Keratinocyte (primary cell): ENCODE results near the gene PGBD4. TPM values are rescaled to one million over a fixed set of nuclear protein-coding genes. Genes with fewer than 3 reads are reported as not detected.

Source experiments
- DNase-seq: peaks from one replicate; pipeline ENCODE4 v3.0.0-alpha.2; 2011; ENCODE audit warnings: low read depth, missing footprints, low spot score
- FAIRE-seq: peaks from 2 replicates; lab custom pipeline; 2011; peaks lifted over from hg19 to GRCh38; lab: Jason Lieb, UNC
- H2AFZ ChIP-seq: 2 replicates; pipeline ENCODE4 v1.6.0; 2012; ENCODE audit warnings: low read length, control low read depth, inconsistent platforms; ENCODE audit not compliant: control insufficient read depth
- H3K27ac ChIP-seq: 2 replicates; pipeline ENCODE4 v1.5.1; 2011; ENCODE audit warnings: low read length; ENCODE audit not compliant: control insufficient read depth, insufficient read depth
- H3K27me3 ChIP-seq: 3 replicates; pipeline ENCODE4 v1.6.0; 2011; ENCODE audit warnings: low read length; ENCODE audit not compliant: control insufficient read depth, insufficient read depth; ENCODE audit errors: extremely low read depth
- H3K36me3 ChIP-seq, 2 experiments: 2 replicates in 1 of 2; 3 replicates in 1 of 2; pipeline ENCODE4 v1.5.1; 2011; ENCODE audit warnings: low read length in 2 of 2, mild to moderate bottlenecking in 1 of 2; ENCODE audit not compliant: control insufficient read depth in 2 of 2, insufficient read depth in 2 of 2; ENCODE audit errors: extremely low read depth in 1 of 2
- H3K4me1 ChIP-seq: 3 replicates; pipeline ENCODE4 v1.5.1; 2011; ENCODE audit warnings: low read length; ENCODE audit not compliant: control insufficient read depth, insufficient read depth; ENCODE audit errors: extremely low read depth
- H3K4me2 ChIP-seq: 3 replicates; pipeline ENCODE4 v1.6.0; 2011; ENCODE audit warnings: low read depth, low read length; ENCODE audit not compliant: control insufficient read depth, insufficient read depth; ENCODE audit errors: extremely low read depth
- H3K4me3 ChIP-seq, 3 experiments: fragments of 200-600 bp in 1 of 3; sonication (generic) in 1 of 3; 2 replicates in 2 of 3; 3 replicates in 1 of 3; pipeline ENCODE4 v1.5.1; 2011 to 2016; ENCODE audit warnings: low read length in 3 of 3, mild to moderate bottlenecking in 3 of 3, control low read depth in 2 of 3, inconsistent platforms in 1 of 3, low read depth in 1 of 3, mixed read lengths in 1 of 3, mixed run types in 1 of 3, moderate library complexity in 1 of 3; ENCODE audit not compliant: control insufficient read depth in 2 of 3, insufficient read depth in 2 of 3; ENCODE audit errors: extremely low read depth in 1 of 3
- H3K79me2 ChIP-seq: 2 replicates; pipeline ENCODE4 v1.6.0; 2012; ENCODE audit warnings: low read length; ENCODE audit not compliant: control insufficient read depth, insufficient read depth
- H3K9ac ChIP-seq: 3 replicates; pipeline ENCODE4 v1.6.0; 2011; ENCODE audit warnings: low read length; ENCODE audit not compliant: control insufficient read depth, insufficient read depth; ENCODE audit errors: extremely low read depth
- H3K9me1 ChIP-seq: 3 replicates; pipeline ENCODE4 v1.6.0; 2011; ENCODE audit warnings: low read length; ENCODE audit not compliant: control insufficient read depth, insufficient read depth; ENCODE audit errors: extremely low read depth
- H3K9me3 ChIP-seq: 2 replicates; pipeline ENCODE4 v1.5.1; 2012; ENCODE audit warnings: low read depth, low read length; ENCODE audit not compliant: control insufficient read depth
- H4K20me1 ChIP-seq: 3 replicates; pipeline ENCODE4 v1.6.0; 2011; ENCODE audit warnings: low read length; ENCODE audit not compliant: control insufficient read depth, insufficient read depth; ENCODE audit errors: extremely low read depth
- CTCF ChIP-seq, 3 experiments: IDR thresholded peaks in 1 of 3; conservative IDR thresholded peaks in 1 of 3; optimal IDR thresholded peaks in 1 of 3; 2 replicates in 2 of 3; 3 replicates in 1 of 3; pipeline versions ENCODE3 to v1.5.1; 2011; ENCODE audit warnings: low read length in 3 of 3, mild to moderate bottlenecking in 3 of 3, moderate library complexity in 2 of 3, control low read depth in 1 of 3, inconsistent platforms in 1 of 3; ENCODE audit not compliant: insufficient read depth in 2 of 3; ENCODE audit errors: extremely low read depth in 1 of 3
- EZH2 ChIP-seq: IDR thresholded peaks from one replicate; pipeline ENCODE4 v1.6.1; 2012; ENCODE audit warnings: inconsistent platforms, mild to moderate bottlenecking, low read length, moderate library complexity
- dilution Hi-C: fragments of 300-500 bp; cut with MboI; formaldehyde crosslinking; loops from one replicate; pipeline ENCODE4 v1.7.0; 2020; ENCODE audit warnings: low sequenced_read_pairs; ENCODE audit not compliant: extremely low pct_ligation_motif_present
- polyA minus RNA-seq, 3 experiments: library from RNA; depleted of rRNA, polyadenylated mRNA; stranded (reverse); fragments of >200 nt; gene quantifications; 1 replicate in 1 of 3; 2 replicates in 1 of 3; 3 replicates in 1 of 3; pipeline ENCODE4 v1.2.3, GENCODE V29; 2011
- polyA plus RNA-seq, 5 experiments: library from polyadenylated mRNA; depleted of rRNA in 3 of 5; stranded (reverse) in 3 of 5; stranded (forward) in 1 of 5; unstranded in 1 of 5; fragments of >200 nt; gene quantifications; 1 replicate in 1 of 5; 2 replicates in 3 of 5; 3 replicates in 1 of 5; pipeline versions ENCODE4 v1.2.1 to v1.2.3, GENCODE V29; 2011 to 2012; ENCODE audit warnings: missing spikeins in 2 of 5, low read depth in 1 of 5, low replicate concordance in 1 of 5

Gene PGBD4
- 1.1 to 2.7 TPM (median 2.3 TPM) in 3 replicates for polyA plus RNA-seq
- polyA plus RNA-seq (2011; ENCODE audit: low read depth) = 1.4 TPM
- polyA plus RNA-seq (2011; cell fraction: cytosol; rRNA removed) = 0.51 and 0.88 TPM in 2 replicates
- 4.6 and 5.0 TPM in 2 replicates for polyA plus RNA-seq (2011; cell fraction: nucleus; rRNA removed)
- polyA plus RNA-seq (2012; ENCODE audit: low replicate concordance) = 0.68 and 1.3 TPM in 2 replicates
- polyA minus RNA-seq = 0.39 to 1.9 TPM (median 1.6 TPM) in 3 replicates
- polyA minus RNA-seq (2011; cell fraction: cytosol; rRNA and poly(A)+ RNA removed) = 0.96 TPM
- 1.4 and 2.1 TPM in 2 replicates for polyA minus RNA-seq (2011; cell fraction: nucleus; rRNA and poly(A)+ RNA removed)

GRCh38 chr15:34101366-34102174, at the start of gene PGBD4, which contains the start of gene EMC7:
TSS of gene PGBD4 (plus strand) at chr15:34102083. CDS start at chr15:34102532, 449 bp downstream.
TSS of gene EMC7 (minus strand) at chr15:34101862. CDS start at chr15:34101839, 23 bp downstream.
- Histone ChIP-seq H3K4me1 (peaks cover 14% of the 10 kb centered on the region), H3K27me3 (no peaks in the 10 kb centered on the region), H3K9me1 (no peaks in the 10 kb centered on the region), H3K9me3 (no peaks in the 10 kb centered on the region), H3K9ac (peak within 1 kb of the TSS; percentile 82), H3K4me2 (peak within 1 kb of the TSS; percentile 93), H4K20me1 (no peaks in the 10 kb centered on the region), H3K36me3 (no peaks in the 10 kb centered on the region), H3K79me2 (peaks cover 43% of the 10 kb centered on the region), H3K4me3 (peak within 1 kb of the TSS; percentile 62 to 98 (median 94)), H3K27ac (peak within 1 kb of the TSS; percentile 95), H2AFZ (peak within 1 kb of the TSS; percentile 98)
- DNase-seq = peak; percentile 94
- dilution Hi-C loops = no loop called here
- TF ChIP-seq EZH2 (no peak), CTCF (optimal IDR thresholded peaks at IDR 0.05 in 1 of 3, IDR thresholded peaks at IDR 0.05 in 1 of 3, conservative IDR thresholded peaks at IDR 0.05 in 1 of 3; ENCODE audit: extremely low read depth in 1 of 3, insufficient read depth in 2 of 3, low read length in 3 of 3) (no peak)
- FAIRE-seq = peak; percentile 97

- H3K9ac ChIP-seq = no peak overlapping the region
- no peaks in the 10 kb centered on the region for H3K9me3 ChIP-seq
- no peaks in the 10 kb centered on the region for H4K20me1 ChIP-seq
- H2AFZ ChIP-seq = no peak overlapping the region
- H3K4me2 ChIP-seq = no peak overlapping the region
- TF ChIP-seq EZH2 (no peak), CTCF (optimal IDR thresholded peaks at IDR 0.05 in 1 of 3, IDR thresholded peaks at IDR 0.05 in 1 of 3, conservative IDR thresholded peaks at IDR 0.05 in 1 of 3; ENCODE audit: extremely low read depth in 1 of 3, insufficient read depth in 2 of 3, low read length in 3 of 3) (no peak)
- H3K27me3 ChIP-seq = no peaks in the 10 kb centered on the region
- FAIRE-seq = no peak
- no peak overlapping the region for H3K4me3 ChIP-seq
- DNase-seq = no peak
- H3K4me1 ChIP-seq = peaks cover 1% of the 10 kb centered on the region
- no peak overlapping the region for H3K27ac ChIP-seq
- dilution Hi-C loops = no loop called here
- no peaks in the 10 kb centered on the region for H3K36me3 ChIP-seq
- H3K9me1 ChIP-seq = peaks cover 2% of the 10 kb centered on the region
- H3K79me2 ChIP-seq = no peaks in the 10 kb centered on the region
Measured at GRCh38 chr15:34054081-34054707, 47.7 kb upstream of the PGBD4 start.
